Loucy (cell line): Measurements from ENCODE around the gene ALS2.

Source experiments
- CTCF ChIP-seq: fragments of 200-600 bp; sonication (generic); conservative IDR thresholded peaks from 2 replicates; pipeline ENCODE4 v1.5.1; 2014; ENCODE audit warnings: mild to moderate bottlenecking, antibody characterized with exemption, low read length
- EZH2phosphoT487 ChIP-seq: fragments of 200-600 bp; IDR thresholded peaks from 2 replicates; pipeline ENCODE4 v1.6.1; 2018; ENCODE audit warnings: antibody characterized with exemption, mild to moderate bottlenecking, moderate library complexity, borderline replicate concordance

- TF ChIP-seq CTCF (no peak), EZH2phosphoT487 (no peak)
Measured at GRCh38 chr2:201777869-201778268, 2.9 kb downstream of the ALS2 start.
